ENCODE results near the gene SLC25A27.

Gene SLC25A27

DNA sequence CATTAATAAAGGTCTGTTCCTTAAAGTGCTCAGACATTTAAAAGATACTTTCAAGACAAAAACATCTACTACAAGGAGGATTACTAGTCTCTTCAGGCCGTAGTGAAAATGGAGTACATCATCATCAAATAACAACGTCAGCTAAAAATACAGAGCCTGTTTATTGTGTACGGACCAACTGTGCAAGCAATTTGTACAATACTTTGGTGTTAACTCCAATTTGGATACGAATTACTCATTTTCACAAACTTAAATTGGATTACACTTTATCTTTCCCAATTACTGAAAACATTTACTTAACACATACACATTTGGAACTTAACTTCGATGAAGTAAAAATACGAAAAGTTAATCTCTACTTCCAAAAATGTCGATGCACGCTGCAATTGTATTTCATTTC, 959 bp upstream of the SLC25A27 start:
- DNase-seq: no peak

DNA sequence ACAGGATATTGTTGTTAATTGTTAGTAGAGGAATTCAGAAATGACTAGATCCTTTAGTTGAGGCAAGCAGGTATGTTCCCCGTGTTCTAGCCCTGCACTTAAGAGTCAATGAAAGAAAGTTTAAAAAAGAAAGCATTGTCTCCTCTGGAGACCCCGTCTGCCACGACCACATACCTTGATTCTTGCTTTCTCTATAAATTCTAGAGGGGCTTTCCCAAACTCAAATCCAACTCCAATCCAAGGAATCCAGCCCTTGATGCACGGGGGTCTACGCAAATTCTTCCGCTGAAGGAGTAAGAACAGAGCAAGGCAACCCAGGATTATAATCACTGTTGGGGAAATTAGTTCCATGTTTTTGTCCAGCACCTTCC, 558 bp upstream of the SLC25A27 start:
- DNase-seq: peak in 1 of 2 experiments; percentile 41

DNA sequence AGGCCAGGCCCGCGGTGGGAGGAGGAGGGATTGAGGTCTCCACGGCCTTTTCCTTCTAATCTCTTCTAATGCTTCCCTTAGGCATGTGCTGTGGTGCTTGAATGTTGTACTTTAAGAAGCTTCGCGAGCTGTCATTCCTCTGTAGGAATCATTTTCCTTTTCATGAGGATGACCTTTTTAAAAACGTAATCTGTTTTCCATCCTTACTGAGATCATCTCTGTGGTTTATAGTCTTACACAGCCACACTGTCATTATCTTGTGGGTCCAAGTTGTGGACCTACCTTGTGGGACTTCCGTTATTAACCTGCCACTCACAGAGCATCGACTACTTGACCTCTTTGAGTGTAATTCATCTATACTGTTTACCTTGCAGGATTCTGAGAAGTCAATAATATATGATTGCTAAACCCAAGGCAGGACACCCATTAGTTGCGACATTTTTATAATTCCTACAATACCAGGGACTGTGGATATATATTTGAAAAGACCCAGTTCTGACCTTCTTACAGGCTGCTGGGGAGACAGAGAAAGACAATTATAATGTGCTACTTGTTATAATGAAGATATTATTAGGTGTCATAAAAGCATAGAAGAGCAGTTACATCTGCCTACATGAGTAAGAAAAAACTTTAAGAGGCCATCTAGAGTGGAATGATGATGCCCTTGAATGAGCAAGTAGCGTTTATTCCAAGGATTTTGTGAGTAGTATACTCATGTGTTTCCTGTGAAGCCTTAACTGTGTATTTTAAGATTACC, 842 bp downstream of the SLC25A27 start:
- DNase-seq: peak in 1 of 2 experiments; percentile 28

DNA sequence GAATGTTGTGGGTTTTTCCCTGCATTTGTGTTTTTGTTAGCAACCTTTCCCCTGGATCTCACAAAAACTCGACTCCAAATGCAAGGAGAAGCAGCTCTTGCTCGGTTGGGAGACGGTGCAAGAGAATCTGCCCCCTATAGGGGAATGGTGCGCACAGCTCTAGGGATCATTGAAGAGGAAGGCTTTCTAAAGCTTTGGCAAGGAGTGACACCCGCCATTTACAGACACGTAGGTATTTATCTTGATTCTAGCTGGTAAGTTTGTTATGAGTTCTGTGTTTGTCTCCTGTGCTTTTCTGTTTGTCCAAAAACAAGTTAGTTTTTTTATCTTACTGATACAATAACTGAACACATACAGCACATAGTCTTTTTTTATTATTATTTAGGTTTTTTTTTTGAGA, 3.0 kb downstream of the SLC25A27 start:
- peak in 1 of 2 experiments; percentile 13 for DNase-seq

DNA sequence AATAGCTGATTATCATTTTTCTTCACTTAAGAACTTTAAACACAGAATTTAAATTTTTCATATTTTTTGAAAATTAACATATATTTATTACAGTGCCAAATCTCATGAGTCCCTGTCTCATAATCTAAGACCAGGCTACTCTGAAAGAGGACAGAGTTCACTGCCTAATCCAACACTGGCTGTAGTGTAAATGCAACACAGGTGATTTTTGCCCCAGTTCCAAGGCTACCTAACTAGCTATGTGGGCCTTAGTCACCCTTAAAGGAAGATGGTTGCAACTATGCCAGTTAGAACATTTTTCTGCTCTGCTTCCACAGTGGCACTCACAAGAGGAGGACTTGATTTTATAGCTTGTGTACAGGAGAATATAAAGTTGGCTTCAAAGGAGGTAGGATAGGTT, 4.9 kb downstream of the SLC25A27 start:
- DNase-seq: no peak

DNA sequence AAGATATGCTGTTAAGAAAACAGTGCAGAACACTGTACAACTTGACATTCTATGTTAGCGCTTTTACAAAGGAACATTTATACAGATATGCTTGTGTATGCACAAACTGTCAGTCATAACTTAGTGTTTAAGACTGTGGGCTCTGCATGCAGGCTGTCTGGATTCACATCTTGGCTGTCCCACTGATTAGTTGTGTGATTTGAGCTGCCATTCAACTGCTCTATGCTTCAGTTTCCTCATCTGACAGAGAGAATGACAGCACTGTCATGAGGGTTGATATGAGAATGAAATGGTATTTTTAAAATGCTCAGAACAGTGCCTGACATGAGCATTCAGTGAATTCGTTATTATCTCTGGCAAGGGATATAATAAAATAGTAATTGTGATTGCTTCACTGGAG, 8.7 kb downstream of the SLC25A27 start:
- no peak for DNase-seq

DNA sequence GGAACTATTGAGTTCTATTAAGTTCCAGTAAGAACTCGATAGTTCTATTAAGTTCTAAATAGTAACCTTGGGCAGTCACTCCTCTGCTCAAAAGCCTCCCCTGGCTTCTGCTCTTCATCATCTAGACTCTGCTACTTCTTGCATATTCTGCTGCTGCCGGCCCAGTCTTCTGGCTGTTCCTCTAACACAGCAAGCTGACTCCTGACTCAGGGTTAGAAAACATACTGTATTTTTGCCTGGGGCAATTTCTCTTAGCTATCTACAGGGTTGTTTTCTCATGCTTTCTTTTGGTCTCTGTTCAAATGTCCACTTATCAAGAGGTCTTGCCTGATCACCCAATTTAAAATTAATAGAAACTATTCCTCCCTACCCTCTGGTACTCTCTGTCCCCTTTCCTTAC, 14.6 kb downstream of the SLC25A27 start:
- no peak for DNase-seq

DNA sequence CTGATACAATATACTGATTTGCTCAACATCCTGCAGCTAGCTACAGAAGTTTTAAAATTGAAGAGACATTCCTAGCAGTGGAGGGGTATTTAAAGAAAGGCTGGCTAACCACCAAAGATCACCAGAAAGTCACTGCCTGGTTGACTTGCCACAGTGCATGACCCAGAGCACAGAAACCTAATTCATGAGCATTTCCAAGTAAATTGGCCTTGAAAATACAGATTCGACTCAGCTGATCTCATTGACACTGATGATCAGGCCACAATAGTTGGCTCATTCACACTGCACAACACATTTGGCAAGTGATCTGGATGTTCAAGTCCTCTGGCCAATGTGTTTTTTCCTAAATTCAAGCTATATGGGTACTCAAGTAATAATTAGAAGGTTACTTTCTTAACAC, 21.6 kb downstream of the SLC25A27 start:
- DNase-seq: no peak

DNA sequence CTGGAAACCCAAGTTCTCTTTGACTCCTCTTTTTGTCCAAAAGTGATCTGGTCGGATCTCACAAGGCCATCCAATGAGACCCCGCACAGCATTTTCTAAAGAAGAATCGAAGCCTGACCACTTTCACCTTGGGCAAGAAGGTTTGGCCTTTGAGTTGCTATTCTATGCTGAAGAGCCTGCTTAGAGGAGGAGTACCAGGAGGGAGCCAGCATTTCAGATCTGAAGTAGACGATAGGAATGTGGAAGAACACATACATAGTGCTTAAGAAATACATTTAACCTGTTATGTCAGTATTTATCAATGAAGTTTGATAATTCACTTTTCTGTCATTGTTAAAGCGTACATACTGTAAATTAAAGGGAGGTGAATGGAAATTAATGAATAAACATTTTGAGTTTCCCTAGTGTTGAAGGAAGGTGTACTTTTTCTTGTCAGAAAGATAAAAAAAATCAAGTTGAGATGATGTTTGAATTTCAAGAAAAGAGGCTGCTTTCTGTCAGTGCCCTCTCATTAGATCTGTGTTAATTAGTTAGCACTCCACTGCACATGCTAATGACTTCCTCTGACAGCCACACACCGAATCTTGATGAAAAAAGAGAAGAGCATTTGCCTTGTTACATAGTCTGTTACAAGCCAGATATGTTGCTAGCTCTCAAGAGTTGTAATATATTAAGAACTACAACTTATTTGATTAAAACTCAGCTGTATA, 24.0 kb downstream of the SLC25A27 start:
- no peak for DNase-seq

DNA sequence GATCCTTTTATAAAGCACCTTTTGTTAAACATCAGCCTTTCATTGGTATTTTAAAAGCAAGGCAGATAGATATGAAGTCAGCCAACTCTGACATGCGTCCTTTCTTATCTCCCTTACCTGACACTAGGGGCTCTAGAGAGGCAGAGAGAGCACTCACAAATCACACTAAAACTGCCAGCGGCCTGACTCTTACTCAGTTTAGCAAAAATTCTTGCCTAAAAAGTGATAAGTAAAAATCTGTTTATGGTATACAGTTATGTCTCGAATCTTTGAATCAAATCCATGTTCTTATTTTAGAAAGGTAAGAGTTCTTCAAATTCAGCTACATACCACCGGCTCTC, 24.5 kb downstream of the SLC25A27 start:
- peak in 1 of 2 experiments; percentile 1 for DNase-seq

DNA sequence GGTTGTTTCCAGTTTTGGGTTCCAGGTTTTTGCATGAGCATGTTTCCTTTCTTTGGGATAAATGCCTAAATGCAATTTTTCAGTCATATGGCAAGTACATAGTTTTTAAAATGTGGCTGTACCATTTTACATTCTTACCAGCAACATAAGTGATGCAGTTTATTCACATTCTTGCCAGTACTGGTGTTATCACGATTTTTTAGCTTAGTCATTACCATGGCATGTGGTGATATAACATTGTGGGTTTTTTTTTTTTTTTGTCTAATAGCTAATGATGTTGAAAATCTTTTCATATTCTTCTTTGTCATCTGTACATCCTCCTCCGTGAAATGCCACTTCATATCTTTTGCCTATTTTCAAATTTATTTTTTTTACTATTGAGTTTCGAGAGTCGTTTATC, 32.0 kb downstream of the SLC25A27 start:
- no peak for DNase-seq

DNA sequence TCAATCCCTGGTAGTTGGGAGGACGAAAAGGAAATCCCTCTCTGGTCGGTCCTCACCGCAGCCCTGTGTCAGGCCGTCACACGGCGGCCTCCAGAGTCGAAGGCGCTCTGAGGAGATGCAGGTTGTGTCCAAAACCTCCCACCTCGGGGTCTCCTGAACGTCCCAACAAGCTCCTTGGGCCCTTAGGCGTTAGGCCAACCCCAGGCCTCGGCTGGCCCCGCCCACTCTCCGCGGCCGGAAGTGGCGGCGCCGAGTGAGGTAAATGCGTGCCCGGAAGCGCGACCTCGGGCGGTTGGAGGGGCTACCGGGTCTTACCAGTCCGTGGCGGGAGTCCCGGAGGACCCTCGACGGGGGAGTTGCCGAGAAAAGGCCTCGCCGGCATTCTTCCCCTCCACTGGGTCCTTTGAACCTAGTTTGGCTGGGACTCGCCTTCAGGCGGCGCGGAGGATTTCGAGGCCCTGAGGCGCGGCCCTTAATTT, 34.9 kb downstream of the SLC25A27 start, which contains the start of gene TDRD6:
Gene TDRD6, plus strand, starts transcription at position 267 of the 479 bp plus-strand sequence. CDS start 244 bp downstream, outside the sequence.
- no peak for DNase-seq

DNA sequence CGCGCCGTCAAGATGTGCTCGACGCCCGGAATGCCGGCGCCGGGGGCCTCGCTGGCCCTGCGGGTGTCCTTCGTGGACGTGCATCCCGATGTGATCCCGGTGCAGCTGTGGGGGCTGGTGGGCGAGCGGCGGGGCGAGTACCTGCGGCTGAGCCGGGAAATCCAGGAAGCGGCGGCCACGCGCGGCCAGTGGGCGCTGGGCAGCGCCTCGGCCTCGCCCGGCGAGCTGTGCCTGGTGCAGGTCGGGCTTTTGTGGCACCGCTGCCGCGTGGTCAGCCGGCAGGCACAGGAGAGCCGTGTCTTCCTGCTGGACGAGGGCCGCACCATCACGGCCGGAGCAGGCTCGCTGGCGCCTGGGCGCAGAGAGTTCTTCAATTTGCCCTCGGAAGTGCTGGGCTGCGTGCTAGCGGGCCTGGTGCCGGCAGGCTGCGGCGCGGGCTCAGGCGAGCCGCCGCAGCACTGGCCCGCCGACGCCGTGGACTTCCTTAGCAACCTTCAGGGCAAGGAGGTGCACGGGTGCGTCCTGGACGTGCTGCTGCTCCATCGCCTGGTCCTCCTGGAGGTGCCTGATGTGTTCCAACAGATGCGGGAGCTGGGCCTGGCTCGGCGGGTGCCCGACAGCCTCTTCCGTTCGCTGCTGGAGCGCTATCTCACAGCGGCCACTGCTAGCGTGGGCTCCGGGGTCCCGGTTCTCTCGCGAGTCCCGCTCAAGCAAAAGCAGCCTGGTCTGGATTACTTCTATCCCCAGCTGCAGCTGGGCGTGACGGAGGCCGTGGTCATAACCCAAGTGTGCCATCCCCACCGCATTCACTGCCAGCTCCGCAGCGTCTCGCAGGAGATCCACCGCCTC, 35.6 kb downstream of the SLC25A27 start:
- DNase-seq: no peak

DNA sequence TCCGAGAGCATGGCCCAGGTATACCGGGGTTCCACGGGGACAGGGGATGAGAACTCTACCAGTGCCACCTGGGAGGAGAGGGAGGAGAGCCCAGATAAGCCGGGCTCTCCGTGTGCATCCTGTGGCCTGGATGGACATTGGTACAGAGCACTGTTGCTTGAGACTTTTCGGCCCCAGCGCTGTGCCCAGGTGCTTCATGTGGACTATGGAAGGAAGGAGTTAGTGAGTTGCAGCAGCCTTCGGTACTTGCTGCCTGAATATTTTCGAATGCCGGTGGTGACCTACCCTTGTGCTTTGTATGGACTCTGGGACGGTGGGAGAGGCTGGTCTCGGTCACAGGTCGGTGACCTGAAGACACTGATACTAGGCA, 36.2 kb downstream of the SLC25A27 start:
- DNase-seq: no peak

DNA sequence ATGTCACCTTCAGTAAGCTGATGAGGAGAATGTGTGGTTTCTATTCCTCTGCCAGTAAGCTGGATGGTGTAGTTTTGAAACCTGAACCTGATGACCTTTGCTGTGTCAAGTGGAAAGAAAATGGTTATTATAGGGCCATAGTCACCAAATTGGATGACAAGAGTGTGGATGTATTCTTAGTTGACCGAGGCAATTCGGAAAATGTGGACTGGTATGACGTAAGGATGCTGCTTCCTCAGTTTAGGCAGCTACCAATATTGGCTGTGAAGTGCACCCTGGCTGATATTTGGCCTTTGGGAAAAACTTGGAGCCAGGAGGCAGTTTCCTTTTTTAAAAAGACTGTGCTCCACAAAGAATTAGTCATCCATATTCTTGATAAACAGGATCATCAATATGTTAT, 36.9 kb downstream of the SLC25A27 start:
- no peak for DNase-seq

DNA sequence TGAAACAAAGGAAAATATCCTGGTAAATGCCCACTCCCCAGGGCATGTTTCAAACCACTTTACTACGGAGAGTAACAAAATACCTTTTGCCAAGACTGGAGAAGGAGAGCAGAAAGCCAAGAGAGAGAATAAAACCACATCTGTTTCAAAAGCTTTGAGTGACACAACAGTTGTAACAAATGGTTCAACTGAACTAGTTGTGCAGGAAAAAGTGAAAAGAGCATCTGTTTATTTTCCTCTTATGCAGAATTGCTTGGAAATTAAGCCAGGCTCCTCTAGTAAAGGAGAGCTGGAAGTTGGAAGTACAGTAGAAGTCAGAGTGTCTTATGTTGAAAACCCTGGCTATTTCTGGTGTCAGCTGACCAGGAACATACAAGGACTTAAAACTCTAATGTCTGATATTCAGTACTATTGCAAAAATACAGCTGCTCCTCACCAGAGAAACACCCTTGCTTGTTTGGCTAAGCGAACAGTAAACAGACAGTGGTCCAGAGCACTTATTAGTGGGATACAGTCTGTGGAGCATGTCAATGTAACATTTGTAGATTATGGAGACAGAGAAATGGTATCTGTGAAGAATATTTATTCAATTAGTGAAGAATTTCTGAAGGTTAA, 37.5 kb downstream of the SLC25A27 start:
- DNase-seq: no peak

DNA sequence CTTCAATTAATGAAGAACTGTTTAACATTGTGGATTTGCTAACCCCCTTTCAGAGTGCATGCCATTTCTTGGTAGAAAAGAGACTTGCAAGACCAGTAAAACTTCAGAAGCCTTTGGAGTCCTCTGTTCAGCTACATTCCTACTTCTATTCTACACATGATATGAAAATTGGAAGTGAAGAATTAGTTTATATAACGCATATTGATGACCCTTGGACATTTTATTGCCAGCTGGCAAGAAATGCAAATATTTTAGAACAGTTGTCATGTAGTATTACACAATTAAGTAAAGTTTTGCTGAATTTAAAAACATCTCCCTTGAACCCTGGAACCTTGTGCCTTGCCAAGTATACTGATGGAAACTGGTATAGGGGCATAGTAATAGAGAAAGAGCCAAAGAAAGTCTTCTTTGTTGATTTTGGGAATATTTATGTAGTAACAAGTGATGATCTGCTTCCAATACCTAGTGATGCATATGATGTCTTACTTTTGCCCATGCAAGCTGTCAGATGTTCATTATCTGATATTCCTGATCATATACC, 38.2 kb downstream of the SLC25A27 start:
- no peak for DNase-seq

DNA sequence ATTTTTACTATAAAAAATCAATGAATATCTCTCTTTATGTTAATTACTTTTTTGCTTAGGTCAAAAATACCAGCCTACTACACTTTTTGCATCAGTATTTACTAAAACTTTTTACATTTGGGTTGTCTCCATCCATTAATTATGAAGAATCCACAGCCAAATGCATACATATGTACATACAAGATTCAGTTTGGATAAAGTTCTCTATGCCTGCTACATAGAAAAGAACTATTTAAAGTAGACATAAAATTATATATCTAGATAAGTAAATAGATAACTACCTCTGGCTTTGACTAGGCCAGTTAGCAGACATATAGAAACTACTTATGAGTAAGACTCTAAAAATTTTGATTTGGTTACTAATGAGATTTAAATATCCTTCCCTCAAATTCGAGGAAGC, 47.2 kb downstream of the SLC25A27 start:
- DNase-seq: no peak

DNA sequence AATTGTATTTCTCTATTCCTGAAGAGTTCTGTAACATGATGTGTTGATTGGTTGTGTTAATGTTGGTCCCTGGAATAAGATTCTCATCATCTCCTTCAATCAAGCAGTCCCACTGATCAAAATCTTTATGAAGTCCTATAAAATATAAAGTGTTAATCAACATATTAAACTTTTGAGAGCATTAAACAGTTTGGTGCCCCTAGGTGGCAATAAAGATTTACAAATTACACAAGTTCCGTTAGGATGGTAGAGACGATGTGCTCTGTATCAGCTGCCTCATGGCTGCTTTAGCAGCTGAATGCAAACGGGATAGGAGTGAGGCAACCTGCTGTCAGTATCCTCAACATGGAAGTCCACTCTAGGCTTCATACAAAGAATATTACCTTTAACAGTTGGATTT, 51.8 kb downstream of the SLC25A27 start:
- peak in 1 of 2 experiments; percentile 56 for DNase-seq

DNA sequence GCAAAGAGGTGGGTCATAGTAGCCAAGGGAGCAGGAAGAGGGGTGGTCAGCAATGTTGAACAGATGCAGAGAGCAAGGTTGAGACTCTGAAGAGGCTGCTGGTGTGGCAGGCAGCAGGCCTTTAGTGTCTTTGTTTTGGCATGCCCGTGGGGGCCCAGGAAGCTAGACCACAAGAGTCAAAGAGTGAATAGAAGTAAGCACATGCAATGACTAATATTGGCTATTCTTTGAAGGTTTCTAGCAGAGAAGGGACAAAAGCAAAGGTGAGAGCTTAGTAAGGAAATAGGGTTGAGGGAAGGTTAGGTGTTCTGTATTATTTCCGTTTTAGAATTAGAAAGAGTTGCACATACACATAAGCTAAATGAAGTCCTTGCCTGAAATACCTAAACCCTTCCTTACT, 53.7 kb downstream of the SLC25A27 start:
- DNase-seq: no peak

DNA sequence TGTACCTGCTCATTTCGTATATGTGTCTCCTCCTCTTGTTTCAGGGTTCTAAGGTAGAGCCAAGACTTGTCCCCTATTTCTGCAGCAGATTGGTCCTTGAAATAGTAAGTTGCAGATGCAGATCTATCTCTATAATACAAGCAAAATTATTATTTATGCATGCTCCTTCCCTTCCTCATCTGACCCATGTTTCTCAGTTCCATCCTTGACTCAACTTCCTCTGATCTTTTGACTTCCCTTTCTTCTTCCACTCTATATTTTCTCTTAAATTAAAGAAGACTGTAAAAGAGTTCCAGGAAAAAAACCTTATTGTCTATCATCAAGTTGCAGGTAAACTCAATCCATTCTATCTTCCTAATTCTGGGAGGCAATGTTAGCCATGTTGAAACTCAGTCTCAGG, 58.7 kb downstream of the SLC25A27 start:
- DNase-seq: no peak

DNA sequence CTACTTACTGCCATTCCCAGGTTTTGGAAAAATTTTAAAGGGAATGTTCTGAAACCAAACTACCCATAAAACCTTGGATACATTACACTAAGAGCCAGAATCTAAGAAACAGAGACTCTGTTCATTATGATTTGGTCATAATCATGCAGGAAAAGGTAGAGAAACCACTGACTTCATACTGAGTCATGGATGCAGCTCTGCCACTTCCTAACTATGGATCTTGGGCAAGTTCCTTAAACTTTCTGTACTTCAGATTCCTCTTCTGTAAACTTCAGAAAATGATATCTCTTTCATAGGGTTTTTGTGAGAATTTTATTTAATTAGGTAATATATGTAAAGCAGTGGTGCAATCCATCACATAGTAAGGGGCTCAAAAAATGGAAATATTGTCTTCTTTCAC, 62.4 kb downstream of the SLC25A27 start:
- no peak for DNase-seq

DNA sequence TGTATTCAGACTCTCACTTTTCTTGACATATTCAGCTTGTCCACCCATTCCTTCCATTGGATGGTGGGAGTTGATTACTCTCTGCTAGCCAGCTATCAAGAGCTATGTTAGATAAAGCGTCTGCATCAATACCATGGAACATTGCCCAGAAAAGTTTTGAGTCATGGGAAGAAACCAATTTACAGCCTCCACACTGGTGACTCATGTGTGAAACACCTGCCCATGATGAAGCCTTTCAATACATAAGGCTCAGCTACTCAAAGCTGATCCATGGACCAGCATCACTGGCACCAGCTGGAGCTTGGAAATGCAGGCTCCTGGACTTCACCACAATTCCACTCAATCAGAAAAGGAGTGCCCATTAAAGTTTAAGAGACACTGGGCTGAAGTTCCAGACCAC, 66.3 kb downstream of the SLC25A27 start:
- DNase-seq: no peak

All from NCI-H524 (cell line).